Naive B cell (primary cell): ENCODE results near the gene LAYN. TPM values are rescaled to one million over a fixed set of nuclear protein-coding genes. Genes with fewer than 3 reads are reported as not detected.

ENCODE experiments used
- ATAC-seq, 2 donors: fragments of 150-1000 bp; cut with Tn5 transposase; 2 replicates each; pipeline ENCODE4 v1.10.0; 2021; ENCODE audit warnings: low read depth in 2 of 2, mild to moderate bottlenecking in 2 of 2, moderate library complexity in 2 of 2
- DNase-seq: peaks from one replicate; pipeline ENCODE4 v3.0.0; 2022
- H3K27ac Mint-ChIP-seq, 6 donors: one replicate each; pipeline ENCODE4 v1.8.0; 2020 to 2022; ENCODE audit warnings: mild to moderate bottlenecking in 6 of 6, mixed read lengths in 6 of 6, moderate library complexity in 5 of 6, inconsistent platforms in 2 of 6
- H3K27me3 Mint-ChIP-seq, 3 donors: one replicate each; pipeline ENCODE4 v1.8.0; 2021 to 2022; ENCODE audit warnings: mixed read lengths in 3 of 3, mild to moderate bottlenecking in 1 of 3
- H3K36me3 Mint-ChIP-seq, 2 donors: one replicate each; pipeline ENCODE4 v1.8.0; 2020 to 2022; ENCODE audit warnings: mixed read lengths in 2 of 2, inconsistent platforms in 1 of 2, mild to moderate bottlenecking in 1 of 2
- H3K4me1 Mint-ChIP-seq, 3 donors: one replicate each; pipeline ENCODE4 v1.8.0; 2020 to 2022; ENCODE audit warnings: mixed read lengths in 3 of 3, inconsistent platforms in 1 of 3, mild to moderate bottlenecking in 1 of 3, moderate library complexity in 1 of 3
- H3K4me3 Mint-ChIP-seq, 8 donors: one replicate each; pipeline ENCODE4 v1.8.0; 2020 to 2022; ENCODE audit warnings: mild to moderate bottlenecking in 8 of 8, mixed read lengths in 8 of 8, moderate library complexity in 8 of 8, inconsistent platforms in 2 of 8
- H3K9me3 Mint-ChIP-seq, 7 donors: one replicate each; pipeline ENCODE4 v1.8.0; 2020 to 2022; ENCODE audit warnings: mixed read lengths in 7 of 7, mild to moderate bottlenecking in 5 of 7, inconsistent platforms in 2 of 7, moderate library complexity in 1 of 7
- polyA plus RNA-seq, 6 donors: library from polyadenylated mRNA; unstranded; fragments of 300-500 nt; fragmentation: Illumina TruSeq; gene quantifications; one replicate each; pipeline ENCODE4 v1.2.3, GENCODE V29; 2021; ENCODE audit warnings: low read depth in 6 of 6

The LAYN gene
- polyA plus RNA-seq, 6 donors from 2014 or later: not detected

DNA sequence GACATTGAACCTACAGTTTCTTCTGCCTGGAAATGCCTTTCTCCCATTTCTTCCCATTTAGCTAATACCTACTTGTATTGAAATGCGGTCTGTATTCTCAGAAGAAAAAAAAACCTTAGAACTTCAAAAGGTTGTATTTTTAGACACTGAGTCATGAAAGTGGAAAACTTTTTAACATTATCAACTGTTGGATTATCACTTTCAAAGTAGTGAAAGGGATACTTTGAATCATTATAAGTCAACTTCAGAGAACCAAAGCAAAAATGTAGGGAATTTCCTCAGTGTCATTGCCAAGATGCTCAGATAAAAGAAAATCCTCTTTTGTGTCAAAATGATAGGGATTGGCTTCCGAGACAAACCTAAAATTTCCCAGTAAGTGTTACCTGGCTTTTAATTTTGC lies 19.4 kb upstream of the LAYN start:
- no peaks in the 10 kb centered on the region for H3K36me3 Mint-ChIP-seq
- ATAC-seq (no peak), DNase-seq (no peak)
- no peak overlapping the region for H3K27ac Mint-ChIP-seq
- H3K4me3 Mint-ChIP-seq: no peak overlapping the region
- no peaks in the 10 kb centered on the region for H3K4me1 Mint-ChIP-seq
- no peaks in the 10 kb centered on the region for H3K9me3 Mint-ChIP-seq
- peaks cover 16 to 28% (median 21%) of the 10 kb centered on the region in 3 donors for H3K27me3 Mint-ChIP-seq

DNA sequence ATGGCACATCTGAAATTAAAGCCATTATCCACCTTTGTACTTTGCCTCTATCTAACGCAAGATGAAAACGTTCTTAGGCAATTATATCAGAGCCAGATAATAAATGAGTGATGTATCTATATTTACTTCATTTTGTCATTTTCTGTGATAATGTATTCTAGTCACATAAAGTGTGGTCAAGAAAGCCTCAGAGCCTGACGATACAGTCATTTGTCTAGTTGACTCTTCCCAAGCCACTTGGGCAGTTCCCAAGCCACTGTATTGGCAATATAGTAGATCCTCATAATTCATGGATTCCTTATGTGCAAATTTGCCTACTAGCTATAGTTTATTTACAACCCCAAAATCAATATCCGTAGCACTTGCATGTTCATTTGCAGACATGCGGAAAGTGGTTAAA lies 18.1 kb upstream of the LAYN start:
- no peak overlapping the region for H3K4me3 Mint-ChIP-seq
- H3K4me1 Mint-ChIP-seq: no peaks in the 10 kb centered on the region
- no peaks in the 10 kb centered on the region for H3K36me3 Mint-ChIP-seq
- H3K9me3 Mint-ChIP-seq: no peaks in the 10 kb centered on the region
- DNase-seq (no peak), ATAC-seq (no peak)
- no peak overlapping the region for H3K27ac Mint-ChIP-seq
- peaks cover 22 to 33% (median 25%) of the 10 kb centered on the region in 3 donors for H3K27me3 Mint-ChIP-seq

- ATAC-seq (no peak), DNase-seq (no peak)
- Mint-ChIP-seq H3K4me1 (no peaks in the 10 kb centered on the region), H3K36me3 (no peaks in the 10 kb centered on the region), H3K4me3 (no peak overlapping the region), H3K27me3 (peaks cover 22 to 28% (median 25%) of the 10 kb centered on the region in 3 donors), H3K9me3 (no peaks in the 10 kb centered on the region), H3K27ac (no peak overlapping the region)
Measured at GRCh38 chr11:111523343-111523742, 17.2 kb upstream of the LAYN start.

- Mint-ChIP-seq H3K27me3 (peaks cover 22 to 28% (median 25%) of the 10 kb centered on the region in 3 donors), H3K27ac (no peak overlapping the region), H3K4me3 (no peak overlapping the region), H3K4me1 (no peaks in the 10 kb centered on the region), H3K9me3 (no peaks in the 10 kb centered on the region), H3K36me3 (no peaks in the 10 kb centered on the region)
- ATAC-seq (no peak), DNase-seq (no peak)
Measured at GRCh38 chr11:111524056-111524455, 16.5 kb upstream of the LAYN start.

- ATAC-seq: no peak
- H3K27me3 Mint-ChIP-seq: peaks cover 25 to 28% (median 25%) of the 10 kb centered on the region in 3 donors
- no peaks in the 10 kb centered on the region for H3K9me3 Mint-ChIP-seq
- no peak for DNase-seq
- no peaks in the 10 kb centered on the region for H3K36me3 Mint-ChIP-seq
- H3K4me1 Mint-ChIP-seq: no peaks in the 10 kb centered on the region
- no peak overlapping the region for H3K27ac Mint-ChIP-seq
- H3K4me3 Mint-ChIP-seq: no peak overlapping the region
Measured at GRCh38 chr11:111525456-111525855, 15.1 kb upstream of the LAYN start.

- DNase-seq: no peak
- Mint-ChIP-seq H3K4me3 (no peak overlapping the region), H3K9me3 (no peaks in the 10 kb centered on the region), H3K4me1 (no peaks in the 10 kb centered on the region), H3K27ac (no peak overlapping the region), H3K27me3 (peaks cover 25 to 28% (median 26%) of the 10 kb centered on the region in 3 donors), H3K36me3 (no peaks in the 10 kb centered on the region)
- ATAC-seq: peak; percentile 60 to 75
Measured at GRCh38 chr11:111526501-111526900, 14.0 kb upstream of the LAYN start.

DNA sequence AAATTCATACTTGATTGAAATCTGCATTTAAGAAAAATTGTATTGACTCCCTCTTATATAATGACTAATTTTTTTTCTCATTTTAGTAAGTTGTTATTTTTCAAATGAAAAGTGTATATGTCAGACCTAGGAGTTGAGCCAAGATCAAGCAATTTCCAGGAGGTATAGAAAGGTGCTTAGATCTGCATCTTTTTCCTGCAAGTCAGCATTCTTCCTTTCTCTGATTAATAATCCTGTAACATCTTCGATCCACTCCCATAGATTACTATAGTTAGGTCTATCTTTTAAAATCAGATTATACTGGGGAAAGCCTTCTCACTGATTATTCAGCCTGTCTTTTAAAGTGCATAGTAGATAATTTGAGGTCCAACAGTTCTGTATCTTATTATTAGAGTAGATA lies 13.2 kb upstream of the LAYN start:
- H3K27me3 Mint-ChIP-seq: peaks cover 30 to 34% (median 33%) of the 10 kb centered on the region in 3 donors
- DNase-seq (no peak), ATAC-seq (no peak)
- no peaks in the 10 kb centered on the region for H3K9me3 Mint-ChIP-seq
- no peaks in the 10 kb centered on the region for H3K36me3 Mint-ChIP-seq
- H3K27ac Mint-ChIP-seq: no peak overlapping the region
- no peak overlapping the region for H3K4me3 Mint-ChIP-seq
- no peaks in the 10 kb centered on the region for H3K4me1 Mint-ChIP-seq

- H3K36me3 Mint-ChIP-seq: no peaks in the 10 kb centered on the region
- DNase-seq: no peak
- ATAC-seq: no peak
- no peak overlapping the region for H3K27ac Mint-ChIP-seq
- no peaks in the 10 kb centered on the region for H3K4me1 Mint-ChIP-seq
- H3K4me3 Mint-ChIP-seq: no peak overlapping the region
- H3K27me3 Mint-ChIP-seq: peaks cover 27 to 34% (median 34%) of the 10 kb centered on the region in 3 donors
- no peaks in the 10 kb centered on the region for H3K9me3 Mint-ChIP-seq
Measured at GRCh38 chr11:111528557-111528956, 12.0 kb upstream of the LAYN start.

DNA sequence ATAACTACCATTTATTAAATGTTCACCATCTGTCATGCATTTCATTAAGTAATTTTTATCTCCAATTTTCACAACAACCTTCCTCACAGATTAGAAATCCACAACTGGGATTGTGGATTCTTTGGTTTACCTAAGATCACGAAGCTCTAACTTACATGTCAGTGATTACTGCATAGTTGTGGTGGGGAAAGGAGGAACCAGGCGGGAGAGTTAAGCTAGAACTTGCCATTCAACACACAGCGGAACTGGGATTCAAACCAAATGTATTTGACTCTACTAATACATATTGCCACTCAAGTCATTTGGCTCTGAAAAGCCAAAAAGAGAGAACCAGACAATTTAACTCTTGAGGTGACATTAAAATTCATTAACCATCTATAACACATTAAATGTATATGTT lies 10.4 kb upstream of the LAYN start:
- no peaks in the 10 kb centered on the region for H3K4me1 Mint-ChIP-seq
- no peak overlapping the region for H3K4me3 Mint-ChIP-seq
- ATAC-seq (no peak), DNase-seq (no peak)
- H3K9me3 Mint-ChIP-seq: no peaks in the 10 kb centered on the region
- peaks cover 36 to 40% (median 39%) of the 10 kb centered on the region in 3 donors for H3K27me3 Mint-ChIP-seq
- H3K27ac Mint-ChIP-seq: peak overlapping the region in 1 of 6 donors; percentile 60
- no peaks in the 10 kb centered on the region for H3K36me3 Mint-ChIP-seq

- H3K4me3 Mint-ChIP-seq: no peak overlapping the region
- no peaks in the 10 kb centered on the region for H3K4me1 Mint-ChIP-seq
- no peak for ATAC-seq
- H3K27me3 Mint-ChIP-seq: peaks cover 30 to 41% (median 40%) of the 10 kb centered on the region in 3 donors
- no peaks in the 10 kb centered on the region for H3K9me3 Mint-ChIP-seq
- no peak overlapping the region for H3K27ac Mint-ChIP-seq
- no peaks in the 10 kb centered on the region for H3K36me3 Mint-ChIP-seq
- no peak for DNase-seq
Measured at GRCh38 chr11:111531136-111531535, 9.4 kb upstream of the LAYN start.

GRCh38 chr11:111531687-111532364 lies 8.7 kb upstream of the LAYN start:
- H3K36me3 Mint-ChIP-seq: no peaks in the 10 kb centered on the region
- H3K9me3 Mint-ChIP-seq: no peaks in the 10 kb centered on the region
- peaks cover 31 to 42% (median 41%) of the 10 kb centered on the region in 3 donors for H3K27me3 Mint-ChIP-seq
- no peak for DNase-seq
- no peak overlapping the region for H3K4me3 Mint-ChIP-seq
- ATAC-seq: no peak
- no peak overlapping the region for H3K27ac Mint-ChIP-seq
- no peaks in the 10 kb centered on the region for H3K4me1 Mint-ChIP-seq

- no peaks in the 10 kb centered on the region for H3K4me1 Mint-ChIP-seq
- no peak overlapping the region for H3K27ac Mint-ChIP-seq
- peaks cover 36 to 47% (median 44%) of the 10 kb centered on the region in 3 donors for H3K27me3 Mint-ChIP-seq
- ATAC-seq (no peak), DNase-seq (no peak)
- H3K9me3 Mint-ChIP-seq: no peaks in the 10 kb centered on the region
- H3K4me3 Mint-ChIP-seq: no peak overlapping the region
- H3K36me3 Mint-ChIP-seq: no peaks in the 10 kb centered on the region
Measured at GRCh38 chr11:111532365-111532709, 8.2 kb upstream of the LAYN start.

DNA sequence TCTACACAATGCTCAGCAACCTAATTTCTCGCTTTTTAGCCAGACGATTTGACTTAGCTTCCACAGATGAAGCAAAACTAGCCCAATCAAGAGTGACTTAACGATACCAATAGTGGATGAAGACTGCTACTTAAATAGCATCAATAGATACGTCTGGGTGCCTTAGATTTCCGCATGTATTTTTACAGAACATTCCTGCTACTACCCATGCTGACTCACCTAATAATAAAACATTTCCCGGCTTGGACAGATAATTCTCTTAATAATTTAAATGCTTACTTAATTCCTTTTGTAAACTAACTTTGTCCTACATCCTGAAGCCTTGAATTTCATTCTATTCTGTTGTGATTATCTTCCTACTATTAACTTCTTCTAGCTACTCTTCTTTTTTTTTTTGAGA lies 5.2 kb upstream of the LAYN start:
- Mint-ChIP-seq H3K27ac (no peak overlapping the region), H3K36me3 (no peaks in the 10 kb centered on the region), H3K4me1 (peaks cover 0 to 11% (median 0%) of the 10 kb centered on the region in 3 donors), H3K4me3 (no peak overlapping the region), H3K27me3 (peaks cover 62 to 75% (median 73%) of the 10 kb centered on the region in 3 donors), H3K9me3 (peaks cover 0 to 3% (median 0%) of the 10 kb centered on the region in 7 donors)
- no peak for ATAC-seq
- DNase-seq: no peak

- Mint-ChIP-seq H3K27me3 (peaks cover 69 to 81% (median 77%) of the 10 kb centered on the region in 3 donors), H3K36me3 (no peaks in the 10 kb centered on the region), H3K4me1 (peaks cover 5 to 23% (median 13%) of the 10 kb centered on the region in 3 donors), H3K27ac (no peak overlapping the region), H3K9me3 (peaks cover 0 to 3% (median 0%) of the 10 kb centered on the region in 7 donors), H3K4me3 (no peak overlapping the region)
- no peak for DNase-seq
- no peak for ATAC-seq
Measured at GRCh38 chr11:111537336-111537860, 3.1 kb upstream of the LAYN start.
